NCI-H2196 treated with DMSO at 0.1 percent for 48 hours (cell line): ENCODE data around the gene KDM1B.

Experiments
- DNase-seq: peaks from one replicate; lab custom pipeline; 2025; ENCODE audit not compliant: unreplicated experiment; lab: John Stamatoyannopoulos, UW

Gene KDM1B

DNA sequence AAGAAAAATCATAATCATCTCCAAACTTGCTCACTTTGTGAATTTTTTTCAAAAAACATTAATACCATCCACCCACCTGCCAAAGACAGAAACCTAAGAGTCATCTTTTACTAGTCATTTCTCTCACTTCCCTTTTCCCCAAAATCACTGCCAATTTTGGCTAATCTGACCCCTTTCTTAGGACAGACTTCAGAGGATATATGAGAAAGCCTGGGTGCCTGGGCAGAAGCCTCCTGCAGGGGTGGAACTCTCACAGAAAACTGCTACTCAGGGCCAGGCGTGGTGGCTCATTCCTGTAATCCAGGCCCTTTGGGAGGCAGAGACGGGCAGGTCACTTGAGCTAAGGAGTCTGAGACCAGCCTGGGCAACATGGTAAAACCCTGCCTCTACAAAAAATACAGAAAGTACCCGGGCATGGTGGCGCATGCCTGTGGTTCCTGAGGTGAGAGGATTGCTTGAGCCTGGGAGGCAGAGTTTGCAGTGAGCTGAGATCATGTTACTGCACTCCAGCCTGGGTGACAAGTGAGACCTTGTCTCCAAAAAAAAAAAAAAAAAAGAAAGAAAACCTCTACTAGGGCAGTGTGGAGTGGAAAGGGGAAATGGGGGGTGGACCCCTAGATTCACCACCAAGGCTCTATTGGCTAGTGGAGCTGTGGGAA is 105.4 kb downstream of the KDM1B start:
- DNase-seq = no peak

DNA sequence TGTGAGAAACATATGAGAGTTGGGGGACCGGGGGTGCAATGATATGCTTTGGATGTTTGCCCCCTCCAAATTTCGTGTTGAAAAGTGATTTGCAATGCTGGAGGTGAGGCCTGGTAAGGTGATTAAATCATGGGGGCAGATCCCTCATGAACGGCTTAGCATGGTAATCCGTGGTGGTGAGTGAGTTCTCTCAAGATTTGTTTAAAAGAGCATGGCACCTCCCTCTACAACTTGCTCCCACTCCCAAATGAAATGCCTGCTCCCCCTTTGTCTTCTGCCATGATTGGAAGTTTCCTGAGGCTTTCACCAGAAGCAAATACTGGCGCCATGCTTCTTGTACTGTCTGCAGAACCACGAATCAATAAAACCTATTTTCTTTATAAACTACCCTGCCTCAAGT is 106.7 kb downstream of the KDM1B start:
- DNase-seq = no peak

DNA sequence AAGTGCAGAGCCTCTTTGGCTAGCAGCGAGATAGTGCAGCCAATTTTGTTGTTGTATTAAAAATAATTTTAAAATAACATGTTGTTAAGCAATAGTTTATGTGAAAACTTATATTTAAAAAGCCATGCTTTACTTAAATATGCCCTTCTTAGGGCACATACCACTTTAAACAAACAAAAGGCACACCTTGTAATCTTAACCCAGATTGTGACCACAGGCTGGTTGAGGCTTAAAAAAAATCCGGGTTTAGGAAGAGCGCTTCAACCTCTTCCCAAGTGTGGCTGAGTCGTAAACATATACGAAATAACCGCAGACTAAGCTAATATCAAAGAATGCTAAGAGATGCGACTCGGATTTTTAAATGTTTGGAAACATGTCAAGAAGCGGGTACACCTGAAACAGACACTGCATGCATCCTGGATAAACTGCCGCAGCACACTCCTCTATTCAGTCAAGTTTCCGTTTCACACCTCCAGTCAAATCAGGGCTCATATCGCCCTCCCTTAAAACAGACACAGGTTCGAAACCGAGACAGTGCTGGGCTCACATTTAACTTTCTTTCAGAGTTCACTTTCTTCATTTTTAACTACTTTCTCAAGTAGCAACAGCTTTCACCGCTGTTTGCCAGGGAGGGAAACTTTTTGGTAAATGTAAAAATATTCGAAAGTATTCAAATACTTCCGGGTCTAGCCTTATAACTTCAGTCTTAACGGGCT is 107.6 kb downstream of the KDM1B start:
- no peak for DNase-seq

DNA sequence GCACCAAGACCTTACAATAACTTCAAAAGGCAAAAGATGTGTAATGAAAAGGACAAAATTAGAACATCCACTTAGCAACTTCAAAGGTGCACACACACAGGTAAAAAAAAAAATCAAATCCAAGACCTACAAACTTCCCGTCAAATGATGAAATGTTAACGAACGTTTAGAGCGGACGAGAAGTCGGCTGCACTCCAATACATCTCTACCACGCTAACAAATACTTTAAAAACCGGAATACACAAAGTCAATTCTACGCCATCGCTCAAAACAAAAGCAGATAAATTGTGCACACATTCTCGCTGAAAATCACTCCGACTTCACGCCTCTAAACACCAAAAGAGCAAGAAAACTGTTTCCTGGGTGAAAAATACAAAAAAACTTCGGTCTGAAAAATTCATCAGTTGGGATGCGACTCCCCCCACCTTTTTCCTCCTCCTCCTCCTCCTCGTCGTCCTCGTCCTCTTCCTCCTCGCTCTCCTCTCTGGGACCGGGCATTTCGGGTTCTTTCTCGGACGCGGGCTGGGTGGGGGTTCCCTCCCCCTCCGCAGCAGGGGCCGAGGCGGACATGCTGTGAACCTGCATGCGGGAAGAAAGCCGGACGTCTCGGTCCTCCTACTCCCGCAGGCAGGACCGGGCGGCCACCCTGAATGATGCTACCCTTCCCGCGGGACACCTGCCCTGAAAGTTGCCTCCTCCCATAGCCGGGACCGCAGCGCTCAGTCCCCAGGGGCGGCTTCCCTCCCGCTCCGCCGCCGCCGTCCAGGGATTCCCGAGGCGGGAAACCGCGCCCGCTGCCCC is 108.4 kb downstream of the KDM1B start:
- no peak for DNase-seq

DNA sequence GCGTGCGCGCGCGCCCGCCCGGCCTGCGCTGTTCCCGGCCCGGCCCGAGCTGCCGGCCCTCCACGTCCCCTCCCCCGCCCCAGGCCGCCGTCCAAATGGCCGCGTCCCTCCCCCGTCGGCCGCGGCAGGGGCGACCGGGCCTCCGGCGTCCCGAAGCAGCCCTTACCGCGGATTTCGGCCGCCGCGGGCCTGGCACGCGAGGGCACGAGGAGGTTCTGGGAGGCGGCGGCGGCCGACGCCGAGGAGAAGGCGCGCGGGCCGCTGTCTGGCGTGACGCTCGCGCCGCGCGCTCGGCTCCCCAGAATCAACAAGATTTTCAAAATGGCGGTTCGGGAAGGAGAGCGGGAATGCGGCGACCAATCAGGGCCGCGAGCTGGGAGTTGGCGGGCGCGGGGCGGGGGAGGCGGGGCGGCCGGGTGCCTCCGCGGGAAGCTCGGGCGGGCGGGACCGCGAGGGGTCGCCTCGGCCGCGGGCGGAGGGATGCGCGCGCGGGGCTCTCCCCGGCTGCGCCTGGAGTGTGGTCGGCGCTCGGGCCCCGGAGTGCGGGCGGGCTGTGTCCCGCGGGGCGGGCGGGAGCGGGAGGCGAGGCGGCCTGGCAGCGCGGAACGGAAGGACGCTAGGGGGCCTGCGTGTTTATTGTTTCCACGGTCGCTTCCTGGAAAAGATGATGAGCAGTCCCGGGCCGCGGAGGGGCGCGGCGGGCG is 109.1 kb downstream of the KDM1B start, which contains the start of gene DEK:
DEK (minus strand) TSS at position 312 of the 704 bp plus-strand sequence. CDS start 543 bp downstream, outside the sequence.
- DNase-seq = peak; percentile 77

DNA sequence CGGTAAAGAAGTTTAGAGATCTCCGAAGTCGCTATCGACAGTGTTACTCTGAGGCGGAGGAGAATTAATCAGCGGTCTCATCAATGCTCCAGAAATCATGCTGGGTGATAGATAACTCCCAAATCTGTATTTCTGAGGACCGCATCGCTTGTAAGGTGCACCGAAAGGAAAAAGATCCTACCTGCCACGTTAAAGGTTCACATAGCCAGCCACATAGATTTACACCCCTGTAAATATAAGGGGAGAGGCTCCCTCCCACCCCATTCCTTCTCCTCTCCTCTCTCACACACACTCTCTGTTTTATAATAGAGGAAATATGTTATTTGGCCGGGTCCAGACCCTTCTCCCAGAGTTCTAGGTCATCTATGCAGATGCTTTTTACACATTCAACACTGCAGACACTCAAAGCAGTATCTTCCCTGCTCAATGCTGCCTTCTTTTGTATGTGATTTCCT is 109.7 kb downstream of the KDM1B start:
- no peak for DNase-seq

DNA sequence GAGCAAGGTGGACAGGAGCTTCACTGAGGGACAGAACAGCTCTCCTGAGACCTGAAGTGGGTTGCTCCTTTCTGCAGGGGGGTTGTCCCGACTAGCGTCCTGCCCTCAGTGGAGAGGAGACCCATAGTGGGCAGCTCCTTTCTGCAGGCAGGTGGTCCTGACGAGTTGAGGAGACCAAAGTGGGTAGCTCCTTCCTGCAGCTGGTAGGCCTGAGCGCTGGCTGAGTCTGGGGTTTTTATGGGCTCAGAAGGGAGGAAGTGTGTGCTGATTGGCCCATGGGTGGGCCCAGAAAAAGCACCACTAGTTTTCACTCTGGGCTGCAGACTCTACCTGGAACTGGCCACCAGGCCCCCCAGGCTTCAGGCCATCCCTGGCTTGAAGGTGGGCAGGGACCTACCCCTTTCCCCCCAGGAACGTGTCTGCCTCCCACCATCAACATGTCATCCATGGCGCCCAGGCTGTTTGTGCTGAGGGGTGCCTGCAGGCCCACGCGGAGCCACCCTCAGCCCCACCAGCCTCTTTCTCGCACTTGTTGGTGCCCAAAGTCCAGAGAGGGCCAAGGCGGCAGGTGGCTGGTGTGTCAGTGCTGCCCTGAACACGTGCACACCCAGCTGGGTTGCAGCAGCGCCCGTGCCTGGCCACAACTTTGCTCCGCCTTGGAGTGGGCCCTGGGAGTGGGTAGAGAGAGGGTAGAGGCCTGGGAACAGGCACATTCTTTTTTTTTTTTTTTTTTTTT is 110.7 kb downstream of the KDM1B start:
- DNase-seq = no peak

DNA sequence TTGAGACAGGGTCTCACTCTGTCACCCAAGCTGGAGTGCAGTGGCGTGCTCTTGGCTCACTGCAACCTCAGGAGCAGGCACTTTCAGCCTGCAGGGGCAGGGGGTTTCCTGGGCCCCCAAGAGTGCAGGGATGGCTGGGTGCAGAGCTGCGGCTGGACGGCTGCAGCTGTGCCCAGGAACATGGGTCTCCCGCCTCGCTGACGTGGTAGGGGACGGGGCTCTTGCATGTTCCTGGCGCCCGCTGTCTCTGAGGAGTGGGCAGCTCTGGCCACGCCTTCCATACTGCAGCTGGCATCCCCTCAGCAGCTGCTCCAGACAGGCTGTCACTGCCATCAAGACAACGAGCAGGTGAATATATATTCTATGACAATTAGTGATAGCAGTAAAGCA is 111.3 kb downstream of the KDM1B start:
- DNase-seq = no peak

DNA sequence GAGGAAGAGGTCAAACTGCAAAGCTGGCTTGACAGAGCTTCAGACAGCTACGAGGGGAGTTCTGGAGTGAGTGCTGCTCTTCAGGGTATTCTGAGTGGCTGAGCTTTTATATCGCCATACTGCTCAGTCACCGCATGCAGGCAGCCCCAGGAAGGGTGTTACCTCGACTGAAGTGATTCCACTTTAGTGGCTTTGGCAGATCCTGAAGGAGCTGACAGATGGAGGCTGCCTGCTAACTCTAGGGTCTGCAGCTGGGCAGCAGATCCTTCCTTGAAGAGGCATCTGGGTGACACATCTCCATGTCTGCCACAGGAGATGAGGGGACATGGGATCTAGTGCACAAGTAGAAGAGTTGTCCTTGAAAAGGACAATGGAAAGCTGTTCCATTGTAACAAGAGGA is 112.8 kb downstream of the KDM1B start:
- no peak for DNase-seq

DNA sequence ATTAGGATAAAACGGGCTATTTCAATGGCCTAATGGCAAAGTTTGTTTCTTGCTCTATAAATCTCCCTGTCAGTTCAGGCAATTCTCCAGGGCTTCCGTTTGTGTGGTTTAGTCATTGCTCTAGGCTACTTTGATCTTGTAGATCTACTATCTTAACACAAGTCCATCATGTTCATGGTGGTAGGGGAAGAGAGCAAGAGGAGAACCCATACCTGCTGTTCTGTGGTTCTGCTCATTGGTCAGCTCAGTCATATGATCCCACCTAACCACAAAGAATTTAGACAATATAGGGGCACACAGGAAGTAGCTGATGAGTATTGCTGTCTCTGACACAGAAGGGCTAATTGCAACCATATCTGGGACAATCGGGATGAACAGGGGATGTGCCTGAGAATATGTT is 114.0 kb downstream of the KDM1B start:
- no peak for DNase-seq

DNA sequence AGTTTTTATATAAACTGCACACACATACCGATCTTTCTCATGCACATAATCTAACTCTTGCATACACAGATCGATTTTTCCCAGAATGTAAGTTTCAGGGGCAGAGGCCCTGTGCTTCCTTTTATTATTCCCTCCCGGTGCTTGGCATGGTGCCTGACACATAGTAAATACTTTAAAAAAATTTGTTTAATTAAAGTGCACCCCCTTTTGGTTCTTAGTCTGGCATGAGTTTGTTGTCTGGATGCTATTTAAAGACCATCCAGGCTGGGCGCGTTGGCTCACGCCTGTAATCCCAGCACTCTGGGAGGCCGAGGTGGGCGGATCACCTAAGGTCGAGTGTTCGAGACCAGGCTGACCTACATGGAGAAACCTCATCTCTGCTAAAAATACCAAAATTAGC is 114.5 kb downstream of the KDM1B start:
- DNase-seq = no peak

DNA sequence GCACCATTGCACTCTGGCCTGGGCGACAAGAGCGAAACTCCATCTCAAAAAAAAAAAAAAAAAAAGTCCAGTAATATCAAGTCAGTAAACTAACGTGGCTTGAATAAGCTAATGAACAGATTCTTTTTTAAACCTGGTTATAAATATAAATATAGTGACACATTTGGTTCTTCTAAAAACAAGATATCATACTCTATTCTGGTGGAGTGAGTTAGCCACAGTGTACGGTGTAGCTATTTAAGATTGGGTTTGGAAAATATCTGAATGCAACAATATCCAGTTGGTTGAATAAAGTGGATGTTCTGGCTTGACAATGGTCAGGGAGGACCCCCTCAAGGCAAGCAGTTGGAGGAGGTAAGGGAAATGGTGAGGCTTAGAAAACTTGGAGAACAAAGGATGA is 115.0 kb downstream of the KDM1B start:
- DNase-seq = no peak
